PFSK-1 (cell line): ENCODE measurements around the gene SH3BGRL2.

Experiments used
- FOXP2 ChIP-seq: optimal IDR thresholded peaks from 2 replicates; pipeline ENCODE3; 2011; ENCODE audit warnings: borderline replicate concordance, control low read depth, inconsistent platforms; ENCODE audit not compliant: insufficient read depth; ENCODE audit errors: extremely low read length, extremely low read depth
- POLR2AphosphoS5 ChIP-seq: IDR thresholded peaks from 2 replicates; pipeline ENCODE4 v1.6.1; 2012; ENCODE audit warnings: low read depth, mild to moderate bottlenecking, control low read depth, low read length, moderate library complexity
- REST ChIP-seq, 2 experiments: IDR thresholded peaks; 2 replicates each; pipeline versions ENCODE4 v1.6.1 to v1.8.0; 2011 to 2012; ENCODE audit warnings: low read depth in 2 of 2, low read length in 2 of 2, control low read depth in 1 of 2, inconsistent platforms in 1 of 2, mild to moderate bottlenecking in 1 of 2, moderate library complexity in 1 of 2; ENCODE audit not compliant: insufficient read depth in 1 of 2
- SIN3A ChIP-seq: IDR thresholded peaks from 2 replicates; pipeline ENCODE4 v1.6.1; 2012; ENCODE audit warnings: mild to moderate bottlenecking, low read length, moderate library complexity, borderline replicate concordance; ENCODE audit not compliant: insufficient read depth
- TAF1 ChIP-seq: IDR thresholded peaks from 2 replicates; pipeline ENCODE4 v1.6.1; 2012; ENCODE audit warnings: low read length, control low read depth, borderline replicate concordance; ENCODE audit not compliant: insufficient read depth

Gene SH3BGRL2

GRCh38 chr6:79598012-79598411, 33.1 kb upstream of the SH3BGRL2 start:
- TF ChIP-seq POLR2AphosphoS5 (no peak), REST (IDR thresholded peaks at IDR 0.05; ENCODE audit: insufficient read depth in 1 of 2, low read depth in 2 of 2, low read length in 2 of 2) (no peak), SIN3A (no peak), TAF1 (no peak), FOXP2 (no peak)

- TF ChIP-seq TAF1 (no peak), REST (IDR thresholded peaks at IDR 0.05; ENCODE audit: insufficient read depth in 1 of 2, low read depth in 2 of 2, low read length in 2 of 2) (no peak), POLR2AphosphoS5 (no peak), FOXP2 (no peak), SIN3A (no peak)
Measured at GRCh38 chr6:79599725-79600259, 31.3 kb upstream of the SH3BGRL2 start.

GRCh38 chr6:79600313-79600712, 30.8 kb upstream of the SH3BGRL2 start:
- TF ChIP-seq POLR2AphosphoS5 (no peak), REST (IDR thresholded peaks at IDR 0.05; ENCODE audit: insufficient read depth in 1 of 2, low read depth in 2 of 2, low read length in 2 of 2) (no peak), FOXP2 (no peak), TAF1 (no peak)

GRCh38 chr6:79600812-79601609, 30.1 kb upstream of the SH3BGRL2 start:
- TF ChIP-seq SIN3A, result no peak
- TF ChIP-seq POLR2AphosphoS5, result no peak
- TF ChIP-seq TAF1, result no peak
- TF ChIP-seq FOXP2, result no peak

- no peak for TF ChIP-seq FOXP2
- no peak for TF ChIP-seq SIN3A
- TF ChIP-seq REST (IDR thresholded peaks at IDR 0.05; ENCODE audit: insufficient read depth in 1 of 2, low read depth in 2 of 2, low read length in 2 of 2), result no peak
- no peak for TF ChIP-seq POLR2AphosphoS5
- TF ChIP-seq TAF1, result no peak
Measured at GRCh38 chr6:79602859-79603258, 28.3 kb upstream of the SH3BGRL2 start.
